ENCODE results near the gene TNS3. TPM values are rescaled to one million over a fixed set of nuclear protein-coding genes. Genes with fewer than 3 reads are reported as not detected.

The TNS3 gene
- total RNA-seq, 1 donor from 2014 or later, result 92.9 TPM

DNA sequence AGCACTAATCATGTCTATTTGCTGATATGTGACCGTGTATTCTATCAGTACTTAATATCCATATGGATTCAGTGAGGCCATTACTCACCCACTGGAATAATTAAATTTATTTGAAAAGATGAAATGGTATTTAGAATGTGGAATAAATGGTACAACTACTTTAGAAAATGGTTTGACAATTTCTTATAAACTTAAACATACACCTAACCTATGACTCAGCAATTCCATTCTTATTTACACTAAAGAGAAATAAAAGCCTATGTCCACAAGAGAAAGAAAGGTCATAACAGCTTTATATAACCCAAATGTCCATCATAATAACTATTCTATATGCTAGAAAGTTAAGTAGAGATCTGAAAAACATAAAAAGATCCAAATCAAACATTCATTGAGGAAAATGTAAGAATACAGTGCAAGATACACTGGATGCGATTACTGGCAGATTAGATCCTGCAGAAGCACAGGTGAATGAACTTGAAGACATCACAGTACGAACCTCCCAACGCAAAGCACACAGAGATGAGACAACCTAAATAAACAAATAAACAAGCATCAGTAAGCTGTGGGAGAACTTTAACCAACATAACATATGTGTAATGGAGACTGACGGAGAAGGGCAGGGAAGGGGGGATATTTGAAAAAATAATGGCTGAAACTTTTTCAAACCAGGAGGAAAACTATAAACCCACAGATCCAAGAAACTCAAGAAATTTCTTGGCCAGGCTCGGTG is 51.9 kb downstream of the TNS3 start:
- Histone ChIP-seq H3K4me3 (ENCODE audit: insufficient read depth, low read depth, low read length) (no peak overlapping the region), H3K27me3 (ENCODE audit: insufficient read depth, low read length) (no peaks in the 10 kb centered on the region), H3K36me3 (ENCODE audit: insufficient read depth, low read length) (peaks cover 21% of the 10 kb centered on the region), H3K9ac (ENCODE audit: low read length) (no peak overlapping the region), H4K20me1 (ENCODE audit: insufficient read depth, low read length) (peaks cover 19% of the 10 kb centered on the region), H3K4me2 (ENCODE audit: low read length) (no peak overlapping the region), H2AFZ (ENCODE audit: low read depth, low read length) (no peak overlapping the region), H3K4me1 (ENCODE audit: insufficient read depth, low read length) (peaks cover under 1% of the 10 kb centered on the region), H3K9me3 (ENCODE audit: insufficient read depth, low read depth, low read length) (no peaks in the 10 kb centered on the region), H3K79me2 (ENCODE audit: insufficient read depth, low read length) (peaks cover 51% of the 10 kb centered on the region), H3K27ac (ENCODE audit: low read depth, low read length) (no peak overlapping the region)
- DNase-seq (ENCODE audit: low read depth) (no peak), FAIRE-seq (no peak)
- Mint-ChIP-seq H3K27ac (ENCODE audit: unreplicated experiment) (no peak overlapping the region), H3K9me3 (ENCODE audit: unreplicated experiment) (peaks cover 6% of the 10 kb centered on the region), H3K4me3 (ENCODE audit: unreplicated experiment) (no peak overlapping the region), H3K4me1 (ENCODE audit: low read depth, unreplicated experiment) (peaks cover 20% of the 10 kb centered on the region), H3K36me3 (ENCODE audit: low read depth, unreplicated experiment) (peaks cover 27% of the 10 kb centered on the region), H3K27me3 (ENCODE audit: low read depth, unreplicated experiment) (no peaks in the 10 kb centered on the region)
- TF ChIP-seq, protein P1, sequence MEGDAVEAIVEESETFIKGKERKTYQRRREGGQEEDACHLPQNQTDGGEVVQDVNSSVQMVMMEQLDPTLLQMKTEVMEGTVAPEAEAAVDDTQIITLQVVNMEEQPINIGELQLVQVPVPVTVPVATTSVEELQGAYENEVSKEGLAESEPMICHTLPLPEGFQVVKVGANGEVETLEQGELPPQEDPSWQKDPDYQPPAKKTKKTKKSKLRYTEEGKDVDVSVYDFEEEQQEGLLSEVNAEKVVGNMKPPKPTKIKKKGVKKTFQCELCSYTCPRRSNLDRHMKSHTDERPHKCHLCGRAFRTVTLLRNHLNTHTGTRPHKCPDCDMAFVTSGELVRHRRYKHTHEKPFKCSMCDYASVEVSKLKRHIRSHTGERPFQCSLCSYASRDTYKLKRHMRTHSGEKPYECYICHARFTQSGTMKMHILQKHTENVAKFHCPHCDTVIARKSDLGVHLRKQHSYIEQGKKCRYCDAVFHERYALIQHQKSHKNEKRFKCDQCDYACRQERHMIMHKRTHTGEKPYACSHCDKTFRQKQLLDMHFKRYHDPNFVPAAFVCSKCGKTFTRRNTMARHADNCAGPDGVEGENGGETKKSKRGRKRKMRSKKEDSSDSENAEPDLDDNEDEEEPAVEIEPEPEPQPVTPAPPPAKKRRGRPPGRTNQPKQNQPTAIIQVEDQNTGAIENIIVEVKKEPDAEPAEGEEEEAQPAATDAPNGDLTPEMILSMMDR (IDR thresholded peaks at IDR 0.05; ENCODE audit: insufficient read depth, low read depth, low read length), result no peak
- TF ChIP-seq EZH2 (IDR thresholded peaks at IDR 0.05; ENCODE audit: insufficient read depth, low read length), result no peak

DNA sequence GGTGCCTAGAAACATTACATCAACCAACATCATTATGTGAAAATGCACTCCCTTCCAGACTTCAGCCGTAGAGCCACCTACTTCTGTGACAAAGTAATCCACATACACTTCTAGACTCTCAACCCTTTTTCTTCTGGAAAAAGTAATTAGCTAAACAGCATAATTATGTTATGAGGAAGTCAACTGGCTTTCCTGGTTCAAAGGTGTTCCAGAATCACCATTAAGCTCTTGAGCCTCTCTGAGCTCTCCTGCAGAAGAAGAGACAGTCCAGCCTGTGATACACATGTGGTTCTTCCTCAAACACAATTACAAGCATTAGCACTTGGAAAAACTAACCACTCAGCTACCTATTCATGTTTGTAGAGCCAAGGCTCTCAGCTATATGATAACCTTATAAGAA is 52.5 kb downstream of the TNS3 start:
- Mint-ChIP-seq H3K4me1 (ENCODE audit: low read depth, unreplicated experiment) (peaks cover 14% of the 10 kb centered on the region), H3K27ac (ENCODE audit: unreplicated experiment) (no peak overlapping the region), H3K4me3 (ENCODE audit: unreplicated experiment) (no peak overlapping the region), H3K27me3 (ENCODE audit: low read depth, unreplicated experiment) (no peaks in the 10 kb centered on the region), H3K9me3 (ENCODE audit: unreplicated experiment) (peaks cover 6% of the 10 kb centered on the region), H3K36me3 (ENCODE audit: low read depth, unreplicated experiment) (peaks cover 27% of the 10 kb centered on the region)
- Histone ChIP-seq H3K27ac (ENCODE audit: low read depth, low read length) (no peak overlapping the region), H3K36me3 (ENCODE audit: insufficient read depth, low read length) (peaks cover 23% of the 10 kb centered on the region), H3K27me3 (ENCODE audit: insufficient read depth, low read length) (no peaks in the 10 kb centered on the region), H3K4me2 (ENCODE audit: low read length) (no peak overlapping the region), H3K4me1 (ENCODE audit: insufficient read depth, low read length) (no peaks in the 10 kb centered on the region), H3K79me2 (ENCODE audit: insufficient read depth, low read length) (peaks cover 47% of the 10 kb centered on the region), H4K20me1 (ENCODE audit: insufficient read depth, low read length) (peaks cover 19% of the 10 kb centered on the region), H3K9me3 (ENCODE audit: insufficient read depth, low read depth, low read length) (no peaks in the 10 kb centered on the region), H3K9ac (ENCODE audit: low read length) (no peak overlapping the region), H2AFZ (ENCODE audit: low read depth, low read length) (no peak overlapping the region), H3K4me3 (ENCODE audit: insufficient read depth, low read depth, low read length) (no peak overlapping the region)
- no peak for FAIRE-seq
- no peak for DNase-seq (ENCODE audit: low read depth)
- TF ChIP-seq, protein P1 (IDR thresholded peaks at IDR 0.05; ENCODE audit: insufficient read depth, low read depth, low read length), result no peak
- TF ChIP-seq EZH2 (IDR thresholded peaks at IDR 0.05; ENCODE audit: insufficient read depth, low read length), result no peak

DNA sequence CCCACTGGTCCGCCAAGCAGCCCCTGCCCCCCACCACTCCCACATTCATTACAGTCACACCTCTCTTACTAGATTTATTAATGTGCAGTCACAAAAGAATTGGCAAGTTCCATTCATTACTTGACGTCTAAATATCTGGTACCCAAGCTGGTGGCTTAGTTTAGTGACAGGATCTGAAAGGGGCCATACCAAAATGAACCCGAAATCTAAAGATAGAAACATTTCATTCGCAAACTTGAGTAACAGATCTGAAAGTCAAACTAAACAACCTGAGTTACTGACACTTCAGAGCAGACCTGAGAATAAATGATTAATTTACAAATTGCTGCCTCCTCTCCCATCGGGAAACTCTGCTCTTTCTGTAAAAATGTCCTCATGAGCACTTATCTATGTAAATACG is 53.4 kb downstream of the TNS3 start:
- no peak overlapping the region for H3K4me2 ChIP-seq (ENCODE audit: low read length)
- no peaks in the 10 kb centered on the region for H3K27me3 Mint-ChIP-seq (ENCODE audit: low read depth, unreplicated experiment)
- no peak overlapping the region for H3K27ac ChIP-seq (ENCODE audit: low read depth, low read length)
- no peak overlapping the region for H2AFZ ChIP-seq (ENCODE audit: low read depth, low read length)
- no peak overlapping the region for H3K27ac Mint-ChIP-seq (ENCODE audit: unreplicated experiment)
- H3K36me3 ChIP-seq (ENCODE audit: insufficient read depth, low read length), result peaks cover 23% of the 10 kb centered on the region
- H3K9me3 Mint-ChIP-seq (ENCODE audit: unreplicated experiment), result peaks cover 6% of the 10 kb centered on the region
- no peak overlapping the region for H3K4me3 Mint-ChIP-seq (ENCODE audit: unreplicated experiment)
- H3K4me1 ChIP-seq (ENCODE audit: insufficient read depth, low read length), result no peaks in the 10 kb centered on the region
- H3K27me3 ChIP-seq (ENCODE audit: insufficient read depth, low read length), result no peaks in the 10 kb centered on the region
- no peak overlapping the region for H3K9ac ChIP-seq (ENCODE audit: low read length)
- no peak for FAIRE-seq
- no peak for DNase-seq (ENCODE audit: low read depth)
- peaks cover 7% of the 10 kb centered on the region for H3K4me1 Mint-ChIP-seq (ENCODE audit: low read depth, unreplicated experiment)
- H4K20me1 ChIP-seq (ENCODE audit: insufficient read depth, low read length), result peaks cover 19% of the 10 kb centered on the region
- H3K9me3 ChIP-seq (ENCODE audit: insufficient read depth, low read depth, low read length), result no peaks in the 10 kb centered on the region
- H3K36me3 Mint-ChIP-seq (ENCODE audit: low read depth, unreplicated experiment), result peaks cover 30% of the 10 kb centered on the region
- TF ChIP-seq, protein P1 (IDR thresholded peaks at IDR 0.05; ENCODE audit: insufficient read depth, low read depth, low read length), result no peak
- TF ChIP-seq EZH2 (IDR thresholded peaks at IDR 0.05; ENCODE audit: insufficient read depth, low read length), result no peak
- no peak overlapping the region for H3K4me3 ChIP-seq (ENCODE audit: insufficient read depth, low read depth, low read length)
- H3K79me2 ChIP-seq (ENCODE audit: insufficient read depth, low read length), result peaks cover 46% of the 10 kb centered on the region
